HL-60/S4 (cell line): ENCODE data around the gene TMEM271.

Experiments used
- in situ Hi-C: fragments of 300-500 bp; cut with MboI; formaldehyde crosslinking; loops from 2 replicates; pipeline ENCODE4 v1.14.3; 2022; ENCODE audit warnings: low sequenced_read_pairs

TMEM271 gene

GRCh38 chr4:581181-581580 is 5.1 kb upstream of the TMEM271 start:
- in situ Hi-C loops: no loop called here

GRCh38 chr4:579543-580175 is 3.6 kb upstream of the TMEM271 start:
- in situ Hi-C loops: no loop called here

- in situ Hi-C loops: no loop called here
Measured at GRCh38 chr4:578451-579443, 2.7 kb upstream of the TMEM271 start.

- in situ Hi-C loops: no loop called here
Measured at GRCh38 chr4:577499-578450, 1.7 kb upstream of the TMEM271 start.

GRCh38 chr4:576991-577498 is 950 bp upstream of the TMEM271 start:
- in situ Hi-C loops: no loop called here

GRCh38 chr4:575281-576141 is 584 bp downstream of the TMEM271 start:
- in situ Hi-C loops: no loop called here

GRCh38 chr4:574346-575161 is 1.5 kb downstream of the TMEM271 start:
- in situ Hi-C loops: no loop called here

- in situ Hi-C loops: no loop called here
Measured at GRCh38 chr4:573122-573892, 2.8 kb downstream of the TMEM271 start.

- in situ Hi-C loops: no loop called here
Measured at GRCh38 chr4:572594-572993, 3.5 kb downstream of the TMEM271 start.

- in situ Hi-C loops: no loop called here
Measured at GRCh38 chr4:571838-572572, 4.1 kb downstream of the TMEM271 start.

- in situ Hi-C loops: no loop called here
Measured at GRCh38 chr4:570754-571153, 5.3 kb downstream of the TMEM271 start.

GRCh38 chr4:569958-570667 is 6.0 kb downstream of the TMEM271 start:
- in situ Hi-C loops: no loop called here

GRCh38 chr4:568962-569361 is 7.1 kb downstream of the TMEM271 start:
- in situ Hi-C loops: no loop called here

- in situ Hi-C loops: no loop called here
Measured at GRCh38 chr4:568351-568652, 7.8 kb downstream of the TMEM271 start.

GRCh38 chr4:567457-568350 is 8.4 kb downstream of the TMEM271 start:
- in situ Hi-C loops: no loop called here
